Esophagus squamous epithelium (tissue), 5 donors: ENCODE results near the gene DMPK. TPM values are rescaled to one million over a fixed set of nuclear protein-coding genes. Genes with fewer than 3 reads are reported as not detected.

ENCODE experiments used
- DNase-seq: peaks from one replicate; lab custom pipeline; 2025; lab: John Stamatoyannopoulos, UW
- H3K27ac ChIP-seq, 4 donors: fragments of 200-600 bp; sonication (generic); one replicate each; pipeline ENCODE4 v1.5.1; 2016 to 2019; ENCODE audit warnings: mild to moderate bottlenecking in 1 of 4
- H3K27me3 ChIP-seq, 4 donors: fragments of 200-600 bp; sonication (generic); 1 replicate in 3 of 4; 2 replicates in 1 of 4; pipeline versions ENCODE4 v1.5.1 to v1.6.0; 2017 to 2021; ENCODE audit warnings: antibody characterized with exemption in 1 of 4
- H3K36me3 ChIP-seq, 3 donors: fragments of 200-600 bp; sonication (generic); one replicate each; pipeline ENCODE4 v1.5.1; 2016 to 2019
- H3K4me1 ChIP-seq, 3 donors: fragments of 200-600 bp; sonication (generic); one replicate each; pipeline ENCODE4 v1.5.1; 2017 to 2019
- H3K4me3 ChIP-seq, 4 donors: fragments of 200-600 bp; sonication (generic); 1 replicate in 3 of 4; 2 replicates in 1 of 4; pipeline ENCODE4 v1.5.1; 2016 to 2019; ENCODE audit warnings: mild to moderate bottlenecking in 2 of 4, moderate library complexity in 1 of 4
- H3K9me3 ChIP-seq, 3 donors: fragments of 200-600 bp; sonication (generic); one replicate each; pipeline ENCODE4 v1.5.1; 2016 to 2019
- POLR2A ChIP-seq, 4 donors: fragments of 450-650 bp; IDR thresholded peaks; one replicate each; pipeline ENCODE4 v1.6.1; 2017; ENCODE audit warnings: antibody characterized with exemption in 4 of 4, mild to moderate bottlenecking in 4 of 4, moderate library complexity in 3 of 4
- WGBS, 2 donors: methylation state at CpG; one replicate each; pipeline ENCODE4 v1.1.5; 2018; 5-methylcytosine and 5-hydroxymethylcytosine counted together
- intact Hi-C: fragments of 100-400 bp; cut with DNase I; formaldehyde crosslinking; loops from one replicate; pipeline ENCODE4 v1.15.0; 2022
- total RNA-seq, 4 donors: library from RNA; depleted of rRNA; stranded (reverse); fragments of >200 nt; gene quantifications; one replicate each; pipeline ENCODE4 v1.1.0, GENCODE V29; 2016
- TF ChIP-seq, protein P1 (sequence below), 6 experiments: fragments of 450-650 bp in 4 of 6; fragments of 200-600 bp in 2 of 6; sonication (generic) in 2 of 6; IDR thresholded peaks; one replicate each; pipeline ENCODE4 v1.5.1; 2016 to 2019; ENCODE audit warnings: antibody characterized with exemption in 6 of 6, mild to moderate bottlenecking in 4 of 6, moderate library complexity in 4 of 6
- donor health status: DM: yes; HTN: yes; CAD: no.

Gene DMPK
- total RNA-seq, 4 donors from 2014 or later, result 15.8 to 36.6 (median 17.2) TPM

GRCh38 chr19:45770192-45771101, 11.8 kb downstream of the DMPK start:
- WGBS, 2 donors, result 15 to 37% methylated on average over 2 to 9 of the region's 79 CpGs
- Histone ChIP-seq H3K27me3 (peaks cover 0 to 8% (median 0%) of the 10 kb centered on the region in 4 donors), H3K27ac (peak overlapping the region; percentile 84 to 98 (median 96)), H3K36me3 (peaks cover 0 to 35% (median 5%) of the 10 kb centered on the region in 3 donors), H3K4me3 (peak overlapping the region; percentile 73 to 79 (median 77)), H3K9me3 (no peaks in the 10 kb centered on the region), H3K4me1 (peaks cover 25 to 48% (median 27%) of the 10 kb centered on the region in 3 donors)
- intact Hi-C loops, result no loop called here
- TF ChIP-seq, protein P1, sequence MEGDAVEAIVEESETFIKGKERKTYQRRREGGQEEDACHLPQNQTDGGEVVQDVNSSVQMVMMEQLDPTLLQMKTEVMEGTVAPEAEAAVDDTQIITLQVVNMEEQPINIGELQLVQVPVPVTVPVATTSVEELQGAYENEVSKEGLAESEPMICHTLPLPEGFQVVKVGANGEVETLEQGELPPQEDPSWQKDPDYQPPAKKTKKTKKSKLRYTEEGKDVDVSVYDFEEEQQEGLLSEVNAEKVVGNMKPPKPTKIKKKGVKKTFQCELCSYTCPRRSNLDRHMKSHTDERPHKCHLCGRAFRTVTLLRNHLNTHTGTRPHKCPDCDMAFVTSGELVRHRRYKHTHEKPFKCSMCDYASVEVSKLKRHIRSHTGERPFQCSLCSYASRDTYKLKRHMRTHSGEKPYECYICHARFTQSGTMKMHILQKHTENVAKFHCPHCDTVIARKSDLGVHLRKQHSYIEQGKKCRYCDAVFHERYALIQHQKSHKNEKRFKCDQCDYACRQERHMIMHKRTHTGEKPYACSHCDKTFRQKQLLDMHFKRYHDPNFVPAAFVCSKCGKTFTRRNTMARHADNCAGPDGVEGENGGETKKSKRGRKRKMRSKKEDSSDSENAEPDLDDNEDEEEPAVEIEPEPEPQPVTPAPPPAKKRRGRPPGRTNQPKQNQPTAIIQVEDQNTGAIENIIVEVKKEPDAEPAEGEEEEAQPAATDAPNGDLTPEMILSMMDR (IDR thresholded peaks at IDR 0.05), result peak; percentile 93 to 98 (median 97)
- TF ChIP-seq POLR2A (IDR thresholded peaks at IDR 0.05), result peak in 2 of 4 donors; percentile 41 to 46
- peak; percentile 79 for DNase-seq

DNA sequence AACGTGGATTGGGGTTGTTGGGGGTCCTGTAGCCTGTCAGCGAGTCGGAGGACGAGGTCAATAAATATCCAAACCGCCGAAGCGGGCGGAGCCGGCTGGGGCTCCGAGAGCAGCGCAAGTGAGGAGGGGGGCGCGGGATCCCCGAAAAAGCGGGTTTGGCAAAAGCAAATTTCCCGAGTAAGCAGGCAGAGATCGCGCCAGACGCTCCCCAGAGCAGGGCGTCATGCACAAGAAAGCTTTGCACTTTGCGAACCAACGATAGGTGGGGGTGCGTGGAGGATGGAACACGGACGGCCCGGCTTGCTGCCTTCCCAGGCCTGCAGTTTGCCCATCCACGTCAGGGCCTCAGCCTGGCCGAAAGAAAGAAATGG, 12.5 kb downstream of the DMPK start:
- DNase-seq, result no peak
- Histone ChIP-seq H3K27ac (peak overlapping the region; percentile 84 to 98 (median 96)), H3K36me3 (peaks cover 0 to 38% (median 3%) of the 10 kb centered on the region in 3 donors), H3K9me3 (no peaks in the 10 kb centered on the region), H3K4me3 (peak overlapping the region; percentile 73 to 79 (median 77)), H3K27me3 (peaks cover 0 to 8% (median 0%) of the 10 kb centered on the region in 4 donors), H3K4me1 (peaks cover 25 to 55% (median 31%) of the 10 kb centered on the region in 3 donors)
- intact Hi-C loops, result loop anchor here (10.0 kb wide), 1 partner anchor 55 kb away; no protein-coding TSS in a partner anchor
- WGBS, 2 donors, result 0% methylated on average over 20 to 23 of the region's 28 CpGs
- TF ChIP-seq, protein P1 (IDR thresholded peaks at IDR 0.05), result no peak
- no peak for TF ChIP-seq POLR2A (IDR thresholded peaks at IDR 0.05)

- intact Hi-C loops, result loop anchor here (10.0 kb wide), 1 partner anchor 54 kb away; no protein-coding TSS in a partner anchor
- peak in 3 of 4 donors; percentile 33 to 85 (median 84) for TF ChIP-seq POLR2A (IDR thresholded peaks at IDR 0.05)
- TF ChIP-seq, protein P1 (IDR thresholded peaks at IDR 0.05), result peak in 1 of 6 experiments; percentile 39
- WGBS, 2 donors, result 1 to 2% methylated on average over 7 to 27 of the region's 70 CpGs
- Histone ChIP-seq H3K27ac (peak within 1 kb of the TSS; percentile 85 to 98 (median 96)), H3K27me3 (peaks cover 0 to 8% (median 0%) of the 10 kb centered on the region in 4 donors), H3K4me3 (peak within 1 kb of the TSS; percentile 73 to 79 (median 77)), H3K4me1 (peaks cover 25 to 61% (median 38%) of the 10 kb centered on the region in 3 donors), H3K36me3 (peaks cover 0 to 32% (median 0%) of the 10 kb centered on the region in 3 donors), H3K9me3 (no peaks in the 10 kb centered on the region)
- peak; percentile 70 for DNase-seq
Observed at GRCh38 chr19:45768984-45769782, 13.1 kb downstream of the DMPK start, which contains the start of gene SIX5. TSS of gene SIX5 (minus strand) at chr19:45769252. CDS start at chr19:45768844, 408 bp downstream.

GRCh38 chr19:45768655-45768983, 13.7 kb downstream of the DMPK start:
- Histone ChIP-seq H3K9me3 (no peaks in the 10 kb centered on the region), H3K4me1 (peaks cover 25 to 66% (median 42%) of the 10 kb centered on the region in 3 donors), H3K4me3 (peak overlapping the region; percentile 73 to 79 (median 77)), H3K27ac (peak overlapping the region; percentile 85 to 98 (median 96)), H3K27me3 (peaks cover 0 to 8% (median 0%) of the 10 kb centered on the region in 4 donors), H3K36me3 (peaks cover 0 to 30% (median 0%) of the 10 kb centered on the region in 3 donors)
- WGBS, 2 donors, result 0% methylated on average over 4 to 11 of the region's 33 CpGs
- TF ChIP-seq, protein P1 (IDR thresholded peaks at IDR 0.05), result no peak
- no peak for DNase-seq
- intact Hi-C loops, result loop anchor here (10.0 kb wide), 1 partner anchor 54 kb away; no protein-coding TSS in a partner anchor
